HFFc6 (cell line): ENCODE measurements around the gene DSTN. TPM values are rescaled to one million over a fixed set of nuclear protein-coding genes. Genes with fewer than 3 reads are reported as not detected.

Source experiments
- DNase-seq: peaks from one replicate; pipeline ENCODE4 v3.0.0-alpha.2; 2018
- H3K27ac Mint-ChIP-seq: 2 replicates; pipeline ENCODE4 v1.8.0; 2020; ENCODE audit warnings: mild to moderate bottlenecking, mixed read lengths
- H3K27me3 Mint-ChIP-seq: 2 replicates; pipeline ENCODE4 v1.8.0; 2021; ENCODE audit warnings: mild to moderate bottlenecking, moderate library complexity, mixed read lengths; ENCODE audit not compliant: insufficient read depth
- H3K36me3 Mint-ChIP-seq: 2 replicates; pipeline ENCODE4 v1.8.0; 2021; ENCODE audit warnings: low read depth, mixed read lengths
- H3K4me1 Mint-ChIP-seq: 2 replicates; pipeline ENCODE4 v1.8.0; 2020; ENCODE audit warnings: low read depth, mixed read lengths
- H3K4me3 Mint-ChIP-seq: 2 replicates; pipeline ENCODE4 v1.8.0; 2020; ENCODE audit warnings: mild to moderate bottlenecking, moderate library complexity, mixed read lengths
- H3K9me3 Mint-ChIP-seq: 2 replicates; pipeline ENCODE4 v1.8.0; 2020; ENCODE audit warnings: mild to moderate bottlenecking, mixed read lengths
- CTCF ChIP-seq: fragments of 200-600 bp; sonication (generic); IDR thresholded peaks from 2 replicates; pipeline ENCODE4 v1.5.0; 2021; ENCODE audit warnings: antibody characterized with exemption, mild to moderate bottlenecking
- total RNA-seq, 6 experiments: library from RNA; stranded (reverse); fragmentation: NEBNext Ultra II Directional; extraction: Animal tissue kit (Norgen Biotek cat#: 25700); gene quantifications; 2 replicates in 1 of 6; 3 replicates in 5 of 6; pipeline ENCODE4 v1.2.3, GENCODE V29; 2021

Gene DSTN
- total RNA-seq, 6 experiments from 2014 or later, result 497 to 624 (median 521) TPM

DNA sequence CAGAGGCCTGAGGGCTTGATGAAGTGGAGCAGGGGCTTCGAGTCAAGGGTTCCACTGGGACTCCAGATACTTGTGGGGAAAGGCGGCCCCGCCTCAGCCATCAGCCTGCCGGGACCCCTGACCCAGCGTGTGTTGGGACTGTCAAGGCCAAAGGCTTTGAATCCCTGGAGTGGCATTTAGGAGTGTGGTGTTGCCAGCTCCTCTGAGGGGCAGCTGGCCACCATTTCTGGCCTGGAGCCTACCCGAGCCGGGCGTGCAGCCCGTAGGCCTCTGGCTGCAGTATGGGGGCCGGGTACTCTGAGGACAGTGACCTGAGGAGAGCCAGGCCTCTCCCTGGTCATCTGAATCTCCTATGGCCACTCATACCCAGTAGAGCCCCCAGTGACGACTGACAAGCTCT lies 72.1 kb downstream of the DSTN start:
- peaks cover 4% of the 10 kb centered on the region; the same call in 1 of the 2 replicates for H3K27me3 Mint-ChIP-seq
- no peak for TF ChIP-seq CTCF
- no peak for DNase-seq
- H3K9me3 Mint-ChIP-seq, result no peaks in the 10 kb centered on the region
- peaks cover 7% of the 10 kb centered on the region for H3K36me3 Mint-ChIP-seq
- H3K4me3 Mint-ChIP-seq, result no peak overlapping the region
- H3K4me1 Mint-ChIP-seq, result no peaks in the 10 kb centered on the region
- no peak overlapping the region for H3K27ac Mint-ChIP-seq

DNA sequence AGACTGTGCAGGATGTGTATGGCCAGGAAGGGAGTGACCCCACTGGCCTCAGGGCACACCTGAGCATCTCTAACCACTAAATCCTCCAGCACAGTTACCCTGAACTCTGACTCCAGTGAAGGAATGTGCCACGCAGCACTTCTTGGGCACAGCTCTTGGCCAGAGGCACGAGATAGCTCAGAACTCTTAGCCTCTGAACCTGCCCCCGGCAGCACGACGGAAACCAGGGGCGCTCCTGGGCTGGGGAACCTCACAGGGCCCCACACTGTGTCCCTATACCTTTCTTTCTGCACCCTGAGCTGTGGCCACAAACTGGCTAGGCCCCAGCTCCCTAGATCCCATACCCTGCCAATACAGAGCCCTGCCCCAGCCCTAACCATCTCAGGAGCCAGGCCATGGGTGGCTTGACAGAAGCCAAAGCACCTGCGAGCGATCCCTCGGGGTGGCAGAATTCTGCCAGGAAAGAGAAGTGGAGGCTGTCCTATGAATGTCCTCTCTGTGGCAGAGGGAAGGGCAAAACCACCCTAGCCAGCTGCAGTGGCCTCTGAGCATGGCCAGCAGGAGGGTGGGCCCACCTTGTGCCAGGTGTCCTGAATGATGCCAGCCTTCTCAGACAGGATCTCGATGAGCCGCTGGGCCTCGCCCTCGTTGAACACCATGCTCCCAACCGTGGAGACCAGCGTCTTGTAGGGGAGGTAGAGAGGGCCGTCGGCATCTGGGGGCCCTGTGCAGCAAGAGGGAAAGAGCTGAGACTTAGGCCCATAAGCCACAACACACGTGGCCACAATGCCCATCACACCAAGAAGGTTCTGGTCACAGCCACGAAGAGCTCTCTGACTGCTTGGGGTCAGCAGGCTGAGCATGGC lies 72.8 kb downstream of the DSTN start:
- peaks cover 7% of the 10 kb centered on the region for H3K36me3 Mint-ChIP-seq
- DNase-seq, result no peak
- peak overlapping the region; percentile 40; the same call in 1 of the 2 replicates for H3K27ac Mint-ChIP-seq
- TF ChIP-seq CTCF, result no peak
- no peaks in the 10 kb centered on the region for H3K4me1 Mint-ChIP-seq
- H3K9me3 Mint-ChIP-seq, result no peaks in the 10 kb centered on the region
- peaks cover 2% of the 10 kb centered on the region; the same call in 1 of the 2 replicates for H3K27me3 Mint-ChIP-seq
- H3K4me3 Mint-ChIP-seq, result no peak overlapping the region

GRCh38 chr20:17643531-17644188 lies 73.8 kb downstream of the DSTN start:
- Mint-ChIP-seq H3K27me3 (peaks cover 2% of the 10 kb centered on the region; the same call in 1 of the 2 replicates), H3K4me3 (no peak overlapping the region), H3K27ac (peak overlapping the region; percentile 38; the same call in 1 of the 2 replicates), H3K36me3 (peaks cover 7% of the 10 kb centered on the region), H3K4me1 (no peaks in the 10 kb centered on the region), H3K9me3 (no peaks in the 10 kb centered on the region)
- TF ChIP-seq CTCF, result no peak
- DNase-seq, result no peak

GRCh38 chr20:17644451-17644850 lies 74.6 kb downstream of the DSTN start:
- no peak overlapping the region for H3K27ac Mint-ChIP-seq
- H3K4me3 Mint-ChIP-seq, result no peak overlapping the region
- DNase-seq, result no peak
- H3K36me3 Mint-ChIP-seq, result peaks cover 7% of the 10 kb centered on the region
- peaks cover 2% of the 10 kb centered on the region; the same call in 1 of the 2 replicates for H3K27me3 Mint-ChIP-seq
- TF ChIP-seq CTCF, result no peak
- no peaks in the 10 kb centered on the region; the same call in 1 of the 2 replicates for H3K4me1 Mint-ChIP-seq
- H3K9me3 Mint-ChIP-seq, result no peaks in the 10 kb centered on the region

DNA sequence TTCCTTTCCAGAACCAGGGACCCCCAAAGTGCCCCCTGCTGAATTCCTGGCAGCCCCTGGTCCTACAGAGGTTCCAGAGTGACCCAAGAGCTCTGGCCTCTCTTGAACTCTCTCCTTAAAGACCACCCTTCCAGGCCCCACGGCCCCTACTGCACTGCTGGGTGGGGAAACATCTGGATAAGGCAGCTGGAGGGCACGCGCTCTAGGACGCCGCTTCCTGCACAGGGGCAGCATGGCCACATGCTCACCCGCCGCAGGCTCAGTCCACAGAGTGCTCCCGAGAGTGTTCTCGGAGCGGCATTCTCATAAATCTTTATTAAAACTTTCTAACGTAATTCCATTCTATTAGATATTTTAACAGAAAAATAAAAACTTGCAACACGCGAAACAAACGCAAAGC lies 75.1 kb downstream of the DSTN start:
- no peak for DNase-seq
- Mint-ChIP-seq H3K27ac (peak overlapping the region; percentile 7; the same call in 1 of the 2 replicates), H3K4me3 (no peak overlapping the region), H3K9me3 (no peaks in the 10 kb centered on the region), H3K4me1 (peaks cover 4% of the 10 kb centered on the region; the same call in 1 of the 2 replicates), H3K36me3 (peaks cover 7% of the 10 kb centered on the region), H3K27me3 (peaks cover 2% of the 10 kb centered on the region; the same call in 1 of the 2 replicates)
- no peak for TF ChIP-seq CTCF
